Middle frontal gyrus (tissue), 1 donor: ENCODE measurements around the gene PPP3R1.
A peak's percentile ranks its signal among the peaks of the same experiment; 100 is the strongest.
"Not testable (repeated sequence)": the region's sequence is repeated elsewhere in the genome, so short reads cannot be mapped to it uniquely, and the experiment has no call there.

Source experiments
- DNase-seq: peaks from one replicate; pipeline ENCODE4 v3.0.0-alpha.2; 2015; ENCODE audit warnings: low spot score; ENCODE audit errors: extremely low spot score

Gene PPP3R1

GRCh38 chr2:68189991-68190784, 62.1 kb downstream of the PPP3R1 start:
- DNase-seq = no peak

DNA sequence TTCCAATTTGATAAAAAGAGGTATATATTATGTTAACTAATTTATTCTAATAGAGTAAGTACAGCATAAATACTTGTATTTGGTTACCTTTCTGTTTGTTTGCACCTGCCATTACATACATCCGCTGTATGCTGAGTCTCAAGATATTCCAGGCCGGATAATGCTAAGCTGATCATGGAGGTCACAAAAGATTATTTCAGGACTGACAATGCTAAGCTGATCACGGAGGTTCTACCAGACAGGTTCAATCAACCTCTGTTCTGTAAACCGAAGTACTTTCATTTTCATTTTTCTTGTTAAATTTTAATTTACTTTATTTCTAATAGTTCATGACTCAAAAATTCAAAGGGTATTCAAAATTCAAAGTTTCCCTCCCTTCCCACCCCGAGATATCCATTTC, 63.5 kb downstream of the PPP3R1 start:
- DNase-seq = no peak

DNA sequence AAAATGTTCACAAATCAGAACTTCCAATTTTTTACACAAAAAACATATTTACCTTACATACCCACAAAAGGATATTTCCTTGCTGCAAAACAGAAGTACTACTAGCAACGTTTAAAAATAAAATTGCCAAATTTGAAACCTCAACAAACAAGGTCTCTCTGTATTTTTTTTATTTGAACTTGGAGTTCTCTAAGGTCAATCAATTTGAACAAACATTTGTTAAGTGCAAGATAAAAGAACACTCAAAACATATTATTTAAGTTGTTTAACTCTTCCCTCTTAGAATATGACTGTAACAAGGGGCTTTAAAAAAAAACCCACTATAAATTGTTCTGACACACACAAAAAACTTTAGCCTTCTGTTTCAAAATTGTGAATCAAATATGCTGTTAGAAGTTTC, 65.0 kb downstream of the PPP3R1 start:
- no peak for DNase-seq

DNA sequence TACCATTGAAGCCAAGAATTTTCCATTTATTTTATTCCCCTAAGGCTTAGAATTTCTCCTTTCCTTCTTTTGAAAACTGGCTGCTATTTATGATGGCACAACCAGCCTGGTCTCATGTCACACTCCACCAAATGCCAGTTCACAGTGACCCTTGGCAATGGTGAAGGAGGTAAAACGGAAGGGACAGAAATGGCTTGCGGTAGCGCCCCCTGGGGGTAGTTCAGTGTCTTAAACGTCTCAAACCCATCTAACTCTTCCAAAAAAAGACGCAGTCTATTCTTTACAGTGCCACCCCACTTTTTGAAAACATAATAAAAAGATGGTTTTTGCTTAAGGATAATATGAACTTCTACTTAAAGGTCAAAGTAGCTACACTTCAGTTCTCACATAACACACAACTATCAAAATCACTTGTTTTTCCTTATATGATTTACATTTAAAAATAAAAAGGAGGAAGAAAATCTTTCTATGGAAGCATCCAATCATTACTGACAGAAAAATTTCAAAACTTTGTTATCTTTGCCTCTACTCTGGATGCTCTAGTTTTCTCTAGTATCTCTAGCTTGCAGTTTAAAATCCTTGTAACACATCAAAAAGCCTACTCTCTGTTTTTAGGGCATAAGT, 66.7 kb downstream of the PPP3R1 start:
- DNase-seq = no peak

- DNase-seq = no peak
Measured at GRCh38 chr2:68182902-68183301, 69.4 kb downstream of the PPP3R1 start.

DNA sequence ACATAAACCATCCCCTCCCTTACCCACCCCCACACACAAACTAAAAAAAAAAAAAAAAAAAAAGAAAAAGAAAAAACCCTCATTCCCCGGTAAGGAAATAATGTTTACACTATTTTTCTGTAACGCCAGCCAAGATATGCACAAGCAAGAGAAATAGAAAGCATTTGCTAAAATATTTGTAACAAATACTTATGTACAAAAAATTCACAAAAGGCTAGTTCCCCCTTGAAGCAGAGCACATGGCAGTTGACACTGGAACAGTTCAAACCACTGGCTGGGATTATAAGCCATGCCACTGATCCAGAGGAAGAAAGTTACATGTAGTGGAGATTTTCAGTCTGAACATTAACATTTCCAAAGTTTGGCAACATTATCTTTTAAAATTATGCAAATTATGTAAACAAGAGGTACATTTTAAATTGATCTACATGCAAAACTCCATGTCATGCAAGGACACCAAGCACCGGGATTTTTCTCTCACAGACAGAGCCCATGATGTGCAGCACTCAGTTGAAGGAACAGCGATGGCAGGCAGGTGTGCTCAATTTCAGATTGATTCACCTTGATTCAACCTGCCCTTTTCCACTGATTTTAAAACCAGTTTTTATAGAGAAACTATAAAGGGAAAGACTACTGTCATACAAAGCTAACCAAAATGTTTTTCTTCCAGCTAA, 73.2 kb downstream of the PPP3R1 start:
- no peak for DNase-seq

- DNase-seq = no peak
Measured at GRCh38 chr2:68178432-68178831, 73.9 kb downstream of the PPP3R1 start.

- DNase-seq = no peak
Measured at GRCh38 chr2:68177541-68177940, 74.8 kb downstream of the PPP3R1 start.

DNA sequence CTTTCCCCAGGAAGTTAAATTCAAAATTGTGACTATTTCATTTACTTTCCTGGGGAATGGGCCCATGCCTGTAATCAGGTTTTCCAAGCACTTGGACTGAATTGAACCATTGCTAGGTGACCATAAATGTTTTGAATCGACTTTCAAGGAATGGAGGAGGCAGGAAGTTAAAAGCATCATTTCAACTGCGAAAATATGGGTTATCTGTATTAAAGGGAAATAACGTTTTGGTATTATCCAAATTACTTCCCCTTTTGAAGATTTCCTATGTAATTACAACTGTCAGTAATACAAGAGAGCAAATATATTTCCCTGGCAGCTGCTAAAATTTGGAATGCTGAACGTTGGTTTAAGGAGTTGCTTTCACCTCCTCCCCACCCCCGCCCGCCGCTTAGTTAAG, 75.7 kb downstream of the PPP3R1 start:
- no peak for DNase-seq

- DNase-seq = not testable (repeated sequence)
Measured at GRCh38 chr2:68175210-68175609, 77.1 kb downstream of the PPP3R1 start.

- DNase-seq = no peak
Measured at GRCh38 chr2:68172990-68173700, 79.2 kb downstream of the PPP3R1 start.

DNA sequence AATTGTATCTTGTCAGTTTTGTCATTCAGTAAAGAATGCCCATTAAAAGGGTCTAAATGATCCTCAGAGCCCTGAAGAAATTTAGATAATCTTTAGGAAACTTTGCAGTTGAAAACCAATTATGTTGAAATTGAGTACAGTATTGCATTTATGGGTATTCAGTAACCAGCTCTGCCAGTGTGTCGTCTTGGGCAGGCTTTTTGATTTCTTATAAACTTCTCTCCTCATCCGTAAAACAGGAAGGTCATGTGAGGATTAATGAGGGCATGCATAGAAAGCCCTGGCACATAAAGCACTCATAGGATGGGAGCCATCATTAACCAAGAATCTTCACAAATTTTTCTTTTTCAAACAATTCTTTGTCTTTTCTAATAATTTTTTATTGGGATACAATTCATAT, 79.8 kb downstream of the PPP3R1 start:
- DNase-seq = no peak

- no peak for DNase-seq
Measured at GRCh38 chr2:68171684-68172083, 80.6 kb downstream of the PPP3R1 start.

GRCh38 chr2:68171146-68171545, 81.2 kb downstream of the PPP3R1 start:
- no peak for DNase-seq

- no peak for DNase-seq
Measured at GRCh38 chr2:68169308-68169707, 83.0 kb downstream of the PPP3R1 start.

- no peak for DNase-seq
Measured at GRCh38 chr2:68167186-68167585, 85.1 kb downstream of the PPP3R1 start.

- no peak for DNase-seq
Measured at GRCh38 chr2:68163641-68164040, 88.7 kb downstream of the PPP3R1 start.

DNA sequence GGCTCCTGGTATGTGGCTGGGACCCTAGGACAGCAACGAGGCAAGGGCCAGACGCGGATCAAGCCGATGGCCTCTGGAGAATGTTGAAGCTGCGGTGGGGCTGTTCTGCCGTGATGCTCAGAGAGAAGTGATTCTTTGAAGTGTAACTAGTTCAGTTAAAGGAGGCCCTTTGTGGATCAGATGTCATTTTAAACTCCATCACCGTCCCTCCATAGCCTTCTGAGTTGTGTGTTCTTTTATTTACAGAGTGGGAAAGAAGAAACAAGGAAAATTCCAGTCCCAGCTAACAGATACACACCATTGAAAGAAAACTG, 94.2 kb downstream of the PPP3R1 start:
- DNase-seq = no peak

- peak; percentile 87 for DNase-seq
Measured at GRCh38 chr2:68157402-68158133, 94.8 kb downstream of the PPP3R1 start, which contains the start of gene PNO1. Gene PNO1 (plus strand): TSS chr2:68157888. CDS start chr2:68157935, 47 bp downstream.

DNA sequence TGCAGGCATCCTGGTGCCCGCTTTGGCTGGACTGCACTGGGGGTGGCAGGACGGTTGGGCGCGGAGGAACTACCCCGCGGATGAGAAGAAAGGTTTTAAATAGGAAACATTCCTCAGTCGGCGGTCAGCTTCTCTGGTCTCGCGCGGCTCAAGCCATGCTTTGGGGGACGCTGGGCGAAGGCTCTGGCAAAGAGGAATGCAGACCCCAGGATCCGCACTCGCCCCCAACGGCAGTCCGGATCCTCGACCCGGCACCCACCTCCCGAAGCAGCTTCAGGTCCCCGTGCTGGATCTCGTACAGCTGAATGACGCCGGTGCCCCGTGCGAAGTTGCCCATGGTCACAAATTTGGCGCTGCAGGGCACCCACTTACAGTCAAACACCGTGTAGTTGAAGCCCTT, 95.3 kb downstream of the PPP3R1 start:
- no peak for DNase-seq

DNA sequence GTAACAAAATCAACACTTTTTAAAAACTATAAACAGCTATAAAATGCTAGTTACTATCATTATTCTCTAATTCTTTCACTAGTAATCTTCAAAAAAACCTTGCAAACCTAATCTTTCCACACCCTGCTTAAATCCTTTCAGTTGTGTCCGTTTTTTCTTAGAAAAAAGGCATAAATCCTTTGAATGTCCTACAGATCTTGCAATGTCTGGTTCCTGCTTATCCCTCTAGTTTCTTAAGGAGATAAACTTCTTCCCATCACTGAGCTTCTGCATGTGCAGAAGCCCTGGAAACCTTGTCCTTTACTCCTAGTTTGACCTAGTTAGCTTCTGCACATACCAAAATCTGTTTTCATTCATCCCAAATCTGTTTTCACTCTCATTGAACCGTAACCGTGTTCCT, 95.9 kb downstream of the PPP3R1 start:
- no peak for DNase-seq
